Transverse colon (tissue), 4 donors: ENCODE results near the gene INAVA. TPM values are rescaled to one million over a fixed set of nuclear protein-coding genes. Genes with fewer than 3 reads are reported as not detected.
"Not testable (repeated sequence)": the region's sequence is repeated elsewhere in the genome, so short reads cannot be mapped to it uniquely, and the experiment has no call there.

ENCODE experiments used
- DNase-seq: peaks from one replicate; pipeline ENCODE4 v3.0.0-alpha.2; 2019
- H3K27ac ChIP-seq, 4 donors: fragments of 200-600 bp; sonication (generic); 2 replicates each; pipeline ENCODE4 v1.5.1; 2016 to 2018; ENCODE audit warnings: inconsistent platforms in 4 of 4
- H3K27me3 ChIP-seq: fragments of 200-600 bp; sonication (generic); 2 replicates; pipeline ENCODE4 v1.5.1; 2017; ENCODE audit warnings: inconsistent platforms
- H3K36me3 ChIP-seq, 4 donors: fragments of 200-600 bp; sonication (generic); 2 replicates each; pipeline ENCODE4 v1.5.1; 2017 to 2019; ENCODE audit warnings: inconsistent platforms in 4 of 4
- H3K4me1 ChIP-seq, 4 donors: fragments of 200-600 bp; sonication (generic); 2 replicates each; pipeline ENCODE4 v1.5.1; 2017 to 2020; ENCODE audit warnings: inconsistent platforms in 4 of 4
- H3K4me3 ChIP-seq, 4 donors: fragments of 200-600 bp; sonication (generic); 1 replicate in 1 of 4; 2 replicates in 3 of 4; pipeline versions ENCODE4 v1.5.1 to v1.6.1; 2017 to 2019; ENCODE audit warnings: inconsistent platforms in 4 of 4
- H3K9me3 ChIP-seq, 2 donors: fragments of 200-600 bp; sonication (generic); 2 replicates each; pipeline ENCODE4 v1.5.1; 2017 to 2019; ENCODE audit warnings: inconsistent platforms in 2 of 2
- EP300 ChIP-seq: sonication (generic); formaldehyde crosslinking; IDR thresholded peaks from one replicate; pipeline ENCODE4 v1.6.1; 2017; ENCODE audit warnings: antibody characterized with exemption, low read depth
- POLR2A ChIP-seq: fragments of 450-650 bp; IDR thresholded peaks from one replicate; pipeline ENCODE4 v1.6.1; 2016; ENCODE audit warnings: antibody characterized with exemption, mild to moderate bottlenecking, moderate library complexity
- POLR2AphosphoS5 ChIP-seq, 3 donors: sonication (generic); formaldehyde crosslinking; IDR thresholded peaks; one replicate each; pipeline ENCODE4 v1.6.1; 2016; ENCODE audit warnings: antibody characterized with exemption in 3 of 3
- WGBS, 2 donors: methylation state at CpG; one replicate each; pipeline ENCODE4 v1.1.5; 2018; ENCODE audit warnings: low coverage in 1 of 2; 5-methylcytosine and 5-hydroxymethylcytosine counted together
- in situ Hi-C, 4 donors: fragments of 200-750 bp; cut with MboI; loops; one replicate each; pipeline versions ENCODE4 v1.15.0 to v1.15.1; 2017; ENCODE audit warnings: low sequenced_read_pairs in 3 of 4, low pct_ligation_motif_present in 1 of 4, low pct_unique_long_range_greater_than_20kb in 1 of 4
- intact Hi-C: fragments of 100-400 bp; cut with DNase I; formaldehyde crosslinking; loops from one replicate; pipeline ENCODE4 v1.15.1; 2023; ENCODE audit warnings: low total_unique reads
- small RNA-seq, 4 donors: library from RNA; depleted of rRNA; stranded (forward); fragments of <200 nt; gene quantifications; one replicate each; pipeline ENCODE3, GENCODE V24; 2016
- total RNA-seq, 4 donors: library from RNA; depleted of rRNA; stranded (reverse); fragments of >200 nt; gene quantifications; one replicate each; pipeline ENCODE4 v1.1.0, GENCODE V29; 2016
- TF ChIP-seq, protein P1 (sequence below), 5 experiments: fragments of 200-600 bp in 3 of 5; fragments of 450-650 bp in 2 of 5; sonication (generic) in 3 of 5; IDR thresholded peaks; 1 replicate in 2 of 5; 2 replicates in 3 of 5; pipeline ENCODE4 v1.5.1; 2016 to 2017; ENCODE audit warnings: antibody characterized with exemption in 5 of 5, inconsistent platforms in 3 of 5, mild to moderate bottlenecking in 2 of 5, moderate library complexity in 1 of 5

The INAVA gene
- total RNA-seq, 4 donors from 2014 or later = 139 to 609 (median 265) TPM

DNA sequence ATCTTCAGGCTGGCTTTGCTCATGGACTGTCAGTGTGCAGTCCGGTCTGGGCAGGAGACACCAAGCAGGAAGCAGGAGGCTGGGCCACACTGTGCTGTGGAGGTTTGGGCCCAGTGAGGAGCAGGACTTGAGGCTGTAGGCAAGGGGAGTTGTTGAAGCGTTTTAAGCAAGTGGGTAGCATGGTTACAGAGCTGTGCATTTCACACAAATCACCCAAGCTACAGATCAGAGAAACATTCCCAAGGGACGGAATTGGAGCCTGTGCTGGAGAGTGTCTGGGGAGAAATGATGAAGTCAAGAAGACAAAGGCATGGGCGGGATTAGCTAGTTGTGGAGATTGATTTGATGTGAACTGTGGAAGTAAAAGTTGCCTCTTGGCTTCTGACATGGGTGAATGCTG is 67.9 kb downstream of the INAVA start:
- no peak for DNase-seq
- H3K4me3 ChIP-seq = no peak overlapping the region
- TF ChIP-seq EP300 = no peak
- TF ChIP-seq POLR2AphosphoS5 (IDR thresholded peaks at IDR 0.05) = no peak
- TF ChIP-seq, protein P1, sequence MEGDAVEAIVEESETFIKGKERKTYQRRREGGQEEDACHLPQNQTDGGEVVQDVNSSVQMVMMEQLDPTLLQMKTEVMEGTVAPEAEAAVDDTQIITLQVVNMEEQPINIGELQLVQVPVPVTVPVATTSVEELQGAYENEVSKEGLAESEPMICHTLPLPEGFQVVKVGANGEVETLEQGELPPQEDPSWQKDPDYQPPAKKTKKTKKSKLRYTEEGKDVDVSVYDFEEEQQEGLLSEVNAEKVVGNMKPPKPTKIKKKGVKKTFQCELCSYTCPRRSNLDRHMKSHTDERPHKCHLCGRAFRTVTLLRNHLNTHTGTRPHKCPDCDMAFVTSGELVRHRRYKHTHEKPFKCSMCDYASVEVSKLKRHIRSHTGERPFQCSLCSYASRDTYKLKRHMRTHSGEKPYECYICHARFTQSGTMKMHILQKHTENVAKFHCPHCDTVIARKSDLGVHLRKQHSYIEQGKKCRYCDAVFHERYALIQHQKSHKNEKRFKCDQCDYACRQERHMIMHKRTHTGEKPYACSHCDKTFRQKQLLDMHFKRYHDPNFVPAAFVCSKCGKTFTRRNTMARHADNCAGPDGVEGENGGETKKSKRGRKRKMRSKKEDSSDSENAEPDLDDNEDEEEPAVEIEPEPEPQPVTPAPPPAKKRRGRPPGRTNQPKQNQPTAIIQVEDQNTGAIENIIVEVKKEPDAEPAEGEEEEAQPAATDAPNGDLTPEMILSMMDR (IDR thresholded peaks at IDR 0.05) = no peak
- TF ChIP-seq POLR2A = no peak
- in situ Hi-C loops = no loop called here
- H3K36me3 ChIP-seq = no peaks in the 10 kb centered on the region
- intact Hi-C loops = no loop called here
- no peaks in the 10 kb centered on the region for H3K27me3 ChIP-seq
- no peak overlapping the region for H3K27ac ChIP-seq
- 91 to 93% methylated on average over 4 of the region's 4 CpGs for WGBS, 2 donors
- H3K9me3 ChIP-seq = no peaks in the 10 kb centered on the region
- H3K4me1 ChIP-seq = no peaks in the 10 kb centered on the region

DNA sequence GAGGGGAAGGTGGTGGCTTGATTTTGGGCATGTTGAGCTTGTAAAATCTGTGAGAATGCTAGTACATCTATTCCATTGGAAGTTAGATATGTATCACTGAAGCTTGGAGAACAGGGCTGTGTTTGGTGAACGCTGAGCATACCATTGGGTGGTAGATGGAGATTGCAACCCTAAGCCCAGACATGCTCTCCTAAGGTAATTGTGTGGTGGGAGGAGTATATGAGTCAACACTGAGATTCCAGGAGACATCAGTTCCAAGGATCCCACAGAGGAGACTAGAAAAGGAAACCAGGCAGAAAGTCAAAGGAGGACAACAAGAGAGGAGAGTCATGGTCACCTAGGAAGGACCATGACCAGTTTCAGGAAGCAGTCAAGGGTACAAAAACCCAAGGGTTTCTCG is 68.4 kb downstream of the INAVA start:
- no peaks in the 10 kb centered on the region for H3K36me3 ChIP-seq
- H3K4me3 ChIP-seq = no peak overlapping the region
- WGBS, 2 donors = 86 to 88% methylated on average over 1 to 2 of the region's 2 CpGs
- intact Hi-C loops (no loop called here), in situ Hi-C loops (no loop called here)
- H3K9me3 ChIP-seq = no peaks in the 10 kb centered on the region
- no peak overlapping the region for H3K27ac ChIP-seq
- TF ChIP-seq POLR2A (no peak), EP300 (no peak), POLR2AphosphoS5 (IDR thresholded peaks at IDR 0.05) (no peak)
- TF ChIP-seq, protein P1 (IDR thresholded peaks at IDR 0.05) = no peak
- H3K4me1 ChIP-seq = no peaks in the 10 kb centered on the region
- H3K27me3 ChIP-seq = no peaks in the 10 kb centered on the region
- DNase-seq = no peak

DNA sequence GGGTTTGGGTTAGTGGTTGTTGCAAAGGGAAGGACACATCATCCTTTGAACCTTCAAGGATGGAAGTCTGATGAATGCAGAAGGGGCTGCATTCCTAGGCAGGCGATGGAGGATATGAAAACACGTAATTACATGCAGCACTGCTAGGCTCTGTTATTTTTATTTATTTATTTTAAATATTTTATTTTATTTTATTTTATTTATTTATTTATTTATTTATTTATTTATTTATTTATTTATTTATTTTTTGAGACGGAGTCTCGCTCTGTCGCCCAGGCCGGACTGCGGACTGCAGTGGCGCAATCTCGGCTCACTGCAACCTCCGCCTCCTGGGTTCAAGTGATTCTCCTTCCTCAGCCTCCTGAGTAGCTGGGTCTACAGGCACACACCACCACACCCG is 69.2 kb downstream of the INAVA start:
- WGBS, 2 donors = 91 to 98% methylated on average over 10 to 11 of the region's 11 CpGs
- intact Hi-C loops, H3K9me3 ChIP-seq, DNase-seq, H3K4me1 ChIP-seq, in situ Hi-C loops, H3K27me3 ChIP-seq, H3K27ac ChIP-seq, H3K4me3 ChIP-seq, H3K36me3 ChIP-seq: not testable (repeated sequence)

Small RNAs within 50 kb of the gene (small RNA-seq; reads per million reads assigned to genes)
- gene RNU6-704P = 0 reads per million in 4 donors

Other genes starting within 250 kb of the INAVA start
- gene DDX59, start 225.0 kb upstream of the INAVA start, total RNA-seq = 10 to 100 TPM in 3 of 4 donors, 1 to 10 TPM in 1; 8.6 to 17.5 (median 14.6) TPM
- gene CAMSAP2, start 156.0 kb upstream of the INAVA start, total RNA-seq = 10 to 100 TPM in 1 of 4 donors, 1 to 10 TPM in 3; 8.2 to 12.5 (median 9.1) TPM
- under 1 TPM in 1 of 4 donors, not detected in 3; 0.48 TPM for gene GPR25, start 21.9 kb upstream of the INAVA start, total RNA-seq
- 10 to 100 TPM in 3 of 4 donors, 1 to 10 TPM in 1; 3.2 to 40.4 (median 22.7) TPM for gene KIF21B, start 128.8 kb downstream of the INAVA start, total RNA-seq
- not detected for gene CACNA1S, start 217.5 kb downstream of the INAVA start, total RNA-seq
- not detected for gene ASCL5, start 232.3 kb downstream of the INAVA start, total RNA-seq